GM18508 (cell line): ENCODE data around the gene SSR1.
A peak's percentile ranks its signal among the peaks of the same experiment; 100 is the strongest.

Source experiments
- ATAC-seq: cut with Tn5 transposase; IDR thresholded peaks from one replicate; pipeline ENCODE4 v1.9.1; 2021; ENCODE audit warnings: moderate number of reproducible peaks; ENCODE audit not compliant: insufficient read depth, unreplicated experiment

SSR1 gene

GRCh38 chr6:7242835-7243178 lies 70.2 kb downstream of the SSR1 start:
- ATAC-seq = no peak

GRCh38 chr6:7241709-7242645 lies 71.0 kb downstream of the SSR1 start:
- no peak for ATAC-seq

- no peak for ATAC-seq
These were observed 71.8 kb downstream of the SSR1 start for GRCh38 chr6:7241160-7241559.

- no peak for ATAC-seq
These were observed 72.6 kb downstream of the SSR1 start for GRCh38 chr6:7240351-7240750.

GRCh38 chr6:7239590-7239948 lies 73.4 kb downstream of the SSR1 start:
- no peak for ATAC-seq

GRCh38 chr6:7238900-7239589 lies 74.0 kb downstream of the SSR1 start:
- no peak for ATAC-seq

GRCh38 chr6:7238526-7238899 lies 74.5 kb downstream of the SSR1 start:
- ATAC-seq = no peak

GRCh38 chr6:7237653-7238188 lies 75.3 kb downstream of the SSR1 start:
- no peak for ATAC-seq

- ATAC-seq = peak; percentile 42
These were observed 76.4 kb downstream of the SSR1 start for GRCh38 chr6:7236306-7237209.

- ATAC-seq = no peak
These were observed 77.2 kb downstream of the SSR1 start for GRCh38 chr6:7235712-7236305.

- no peak for ATAC-seq
These were observed 78.5 kb downstream of the SSR1 start for GRCh38 chr6:7234547-7234946.

GRCh38 chr6:7232351-7232750 lies 80.6 kb downstream of the SSR1 start:
- no peak for ATAC-seq

GRCh38 chr6:7230956-7231713 lies 81.9 kb downstream of the SSR1 start:
- no peak for ATAC-seq

GRCh38 chr6:7230327-7230691 lies 82.7 kb downstream of the SSR1 start:
- ATAC-seq = no peak

- no peak for ATAC-seq
These were observed 83.3 kb downstream of the SSR1 start for GRCh38 chr6:7229376-7230326.

GRCh38 chr6:7228662-7229375 lies 84.2 kb downstream of the SSR1 start:
- no peak for ATAC-seq

- ATAC-seq = no peak
These were observed 88.3 kb downstream of the SSR1 start for GRCh38 chr6:7224731-7225130.

GRCh38 chr6:7222197-7222596 lies 90.8 kb downstream of the SSR1 start:
- ATAC-seq = no peak
